ENCODE data around the gene CSRNP2. TPM values are rescaled to one million over a fixed set of nuclear protein-coding genes. Genes with fewer than 3 reads are reported as not detected.
A peak's percentile ranks its signal among the peaks of the same experiment; 100 is the strongest.

The CSRNP2 gene
- total RNA-seq, 4 donors from 2014 or later = 17.3 to 29.5 (median 22.0) TPM

- no peak for TF ChIP-seq CTCF (IDR thresholded peaks at IDR 0.05 in 4 of 5, conservative IDR thresholded peaks at IDR 0.05 in 1 of 5)
- TF ChIP-seq POLR2A (IDR thresholded peaks at IDR 0.05) = no peak
- no peak for DNase-seq
- ATAC-seq = peak in 1 of 2 donors; percentile 7
- Histone ChIP-seq H3K4me1 (peaks cover 53 to 58% of the 10 kb centered on the region in 2 donors), H3K4me3 (no peak overlapping the region), H3K27me3 (no peaks in the 10 kb centered on the region), H3K9me3 (no peaks in the 10 kb centered on the region), H3K27ac (no peak overlapping the region), H3K36me3 (peaks cover 0 to 9% of the 10 kb centered on the region in 2 donors)
- in situ Hi-C loops (cut with MboI; ENCODE audit: low sequenced_read_pairs in 4 of 4) = no loop called here
- intact Hi-C loops (cut with DNase I; ENCODE audit: low total_unique reads) = no loop called here
Measured at GRCh38 chr12:51077930-51078329, 5.5 kb downstream of the CSRNP2 start.

- peak overlapping the region in 1 of 4 donors; percentile 45 for H3K27ac ChIP-seq
Measured at GRCh38 chr12:51076236-51076930, 7.0 kb downstream of the CSRNP2 start.

GRCh38 chr12:51075390-51075789 is 8.0 kb downstream of the CSRNP2 start:
- Histone ChIP-seq H3K4me1 (peaks cover 38 to 40% of the 10 kb centered on the region in 2 donors), H3K9me3 (no peaks in the 10 kb centered on the region), H3K4me3 (no peak overlapping the region), H3K27ac (peak overlapping the region in 1 of 4 donors; percentile 53), H3K27me3 (no peaks in the 10 kb centered on the region), H3K36me3 (peaks cover 0 to 20% of the 10 kb centered on the region in 2 donors)
- in situ Hi-C loops (cut with MboI; ENCODE audit: low sequenced_read_pairs in 4 of 4) (no loop called here), intact Hi-C loops (cut with DNase I; ENCODE audit: low total_unique reads) (no loop called here)
- DNase-seq = no peak
- TF ChIP-seq POLR2A (IDR thresholded peaks at IDR 0.05) (no peak), CTCF (IDR thresholded peaks at IDR 0.05 in 4 of 5, conservative IDR thresholded peaks at IDR 0.05 in 1 of 5) (no peak)
- ATAC-seq = peak; percentile 30 to 53

More at GRCh38 chr12:51076236-51076930, 7.0 kb downstream of the CSRNP2 start:
- in situ Hi-C loops (cut with MboI; ENCODE audit: low sequenced_read_pairs in 4 of 4) (no loop called here), intact Hi-C loops (cut with DNase I; ENCODE audit: low total_unique reads) (no loop called here)
- TF ChIP-seq CTCF (IDR thresholded peaks at IDR 0.05 in 4 of 5, conservative IDR thresholded peaks at IDR 0.05 in 1 of 5) (no peak), POLR2A (IDR thresholded peaks at IDR 0.05) (no peak)
- no peak for ATAC-seq
- H3K4me1 ChIP-seq = peaks cover 42 to 46% of the 10 kb centered on the region in 2 donors
- H3K9me3 ChIP-seq = no peaks in the 10 kb centered on the region
- H3K4me3 ChIP-seq = no peak overlapping the region
- H3K27me3 ChIP-seq = no peaks in the 10 kb centered on the region
- DNase-seq = no peak
- H3K36me3 ChIP-seq = peaks cover 0 to 20% of the 10 kb centered on the region in 2 donors

- H3K9me3 ChIP-seq = no peaks in the 10 kb centered on the region
- DNase-seq (no peak), ATAC-seq (no peak)
- no peaks in the 10 kb centered on the region for H3K27me3 ChIP-seq
- intact Hi-C loops (cut with DNase I; ENCODE audit: low total_unique reads) = no loop called here
- in situ Hi-C loops (cut with MboI; ENCODE audit: low sequenced_read_pairs in 4 of 4) = no loop called here
- peaks cover 0 to 42% of the 10 kb centered on the region in 2 donors for H3K36me3 ChIP-seq
- no peak for TF ChIP-seq CTCF (IDR thresholded peaks at IDR 0.05 in 4 of 5, conservative IDR thresholded peaks at IDR 0.05 in 1 of 5)
- TF ChIP-seq POLR2A (IDR thresholded peaks at IDR 0.05) = no peak
- H3K4me1 ChIP-seq = peaks cover 24 to 30% of the 10 kb centered on the region in 2 donors
- H3K27ac ChIP-seq = no peak overlapping the region
- no peak overlapping the region for H3K4me3 ChIP-seq
Measured at GRCh38 chr12:51071663-51072062, 11.7 kb downstream of the CSRNP2 start.
